DND-41 (cell line): ENCODE results near the gene BCL7B.
"Not testable (repeated sequence)": the region's sequence is repeated elsewhere in the genome, so short reads cannot be mapped to it uniquely, and the experiment has no call there.

Experiments
- ATAC-seq: fragments of 200-7000 bp; cut with Tn5 transposase; 3 replicates; pipeline ENCODE4 v1.9.1; 2021; ENCODE audit warnings: low read depth; ENCODE audit not compliant: insufficient read depth
- DNase-seq: peaks from one replicate; pipeline ENCODE4 v3.0.0-alpha.2; 2020
- H2AFZ ChIP-seq: 2 replicates; pipeline ENCODE4 v1.6.0; 2012; ENCODE audit warnings: low read depth, low read length
- H3K27ac ChIP-seq: 2 replicates; pipeline ENCODE4 v1.5.1; 2012; ENCODE audit warnings: low read length, inconsistent platforms
- H3K27me3 ChIP-seq: fragments of 200-600 bp; sonication (generic); 2 replicates; pipeline ENCODE4 v1.6.0; 2012; ENCODE audit warnings: low read length, mild to moderate bottlenecking, inconsistent platforms; ENCODE audit not compliant: insufficient read depth, poor library complexity
- H3K36me3 ChIP-seq: 2 replicates; pipeline ENCODE4 v1.5.1; 2012; ENCODE audit warnings: low read length, inconsistent platforms; ENCODE audit not compliant: insufficient read depth
- H3K4me1 ChIP-seq: 2 replicates; pipeline ENCODE4 v1.5.1; 2012; ENCODE audit warnings: mild to moderate bottlenecking, low read length; ENCODE audit not compliant: insufficient read depth
- H3K4me2 ChIP-seq: 2 replicates; pipeline ENCODE4 v1.6.0; 2012; ENCODE audit warnings: mild to moderate bottlenecking, moderate library complexity, low read length, inconsistent platforms; ENCODE audit not compliant: insufficient read depth
- H3K4me3 ChIP-seq, 2 experiments: fragments of 200-600 bp in 1 of 2; shearing (Covaris generic) in 1 of 2; 2 replicates each; pipeline ENCODE4 v1.5.1; 2012 to 2016; ENCODE audit warnings: inconsistent platforms in 2 of 2, low read length in 2 of 2, mild to moderate bottlenecking in 2 of 2, low read depth in 1 of 2, moderate library complexity in 1 of 2
- H3K79me2 ChIP-seq: 2 replicates; pipeline ENCODE4 v1.6.0; 2012; ENCODE audit warnings: low read length, inconsistent platforms; ENCODE audit not compliant: insufficient read depth
- H3K9ac ChIP-seq: 2 replicates; pipeline ENCODE4 v1.6.0; 2012; ENCODE audit warnings: low read depth, mild to moderate bottlenecking, inconsistent platforms, low read length, moderate library complexity
- H3K9me3 ChIP-seq: 2 replicates; pipeline ENCODE4 v1.5.1; 2012; ENCODE audit warnings: low read length, moderate library complexity, mild to moderate bottlenecking, inconsistent platforms; ENCODE audit not compliant: insufficient read depth, severe bottlenecking
- H4K20me1 ChIP-seq: 2 replicates; pipeline ENCODE4 v1.6.0; 2012; ENCODE audit warnings: low read length; ENCODE audit not compliant: insufficient read depth
- EZH2 ChIP-seq: IDR thresholded peaks from 3 replicates; pipeline ENCODE4 v1.6.1; 2012; ENCODE audit warnings: borderline replicate concordance, low read depth, mild to moderate bottlenecking, moderate library complexity, low read length, inconsistent platforms; ENCODE audit not compliant: severe bottlenecking
- TF ChIP-seq, protein P1 (sequence below): IDR thresholded peaks from 2 replicates; pipeline ENCODE4 v1.5.1; 2012; ENCODE audit warnings: borderline replicate concordance, low read length, moderate library complexity, mild to moderate bottlenecking; ENCODE audit not compliant: poor library complexity, severe bottlenecking; ENCODE audit errors: extremely low read depth

The BCL7B gene

DNA sequence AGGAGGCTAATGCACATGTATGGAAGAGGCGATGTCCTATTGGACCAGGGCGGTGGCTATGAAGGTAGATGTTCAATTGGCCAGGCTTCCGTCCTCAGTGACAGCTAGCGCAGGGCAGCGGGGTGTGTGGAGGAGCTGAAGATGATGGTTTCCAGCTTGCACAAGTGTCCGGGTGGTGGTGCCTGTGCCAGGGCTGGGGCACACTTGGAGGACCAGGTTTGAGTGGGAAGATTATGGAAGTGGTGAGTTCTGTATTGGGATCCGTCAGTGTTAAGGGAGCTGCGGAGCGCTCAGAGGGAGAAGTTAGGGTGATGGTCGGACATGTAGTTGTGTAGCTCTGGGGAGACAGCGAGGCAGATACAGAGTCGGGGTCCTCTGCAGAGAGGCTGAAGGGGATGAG, 29.4 kb upstream of the BCL7B start:
- TF ChIP-seq, protein P1, sequence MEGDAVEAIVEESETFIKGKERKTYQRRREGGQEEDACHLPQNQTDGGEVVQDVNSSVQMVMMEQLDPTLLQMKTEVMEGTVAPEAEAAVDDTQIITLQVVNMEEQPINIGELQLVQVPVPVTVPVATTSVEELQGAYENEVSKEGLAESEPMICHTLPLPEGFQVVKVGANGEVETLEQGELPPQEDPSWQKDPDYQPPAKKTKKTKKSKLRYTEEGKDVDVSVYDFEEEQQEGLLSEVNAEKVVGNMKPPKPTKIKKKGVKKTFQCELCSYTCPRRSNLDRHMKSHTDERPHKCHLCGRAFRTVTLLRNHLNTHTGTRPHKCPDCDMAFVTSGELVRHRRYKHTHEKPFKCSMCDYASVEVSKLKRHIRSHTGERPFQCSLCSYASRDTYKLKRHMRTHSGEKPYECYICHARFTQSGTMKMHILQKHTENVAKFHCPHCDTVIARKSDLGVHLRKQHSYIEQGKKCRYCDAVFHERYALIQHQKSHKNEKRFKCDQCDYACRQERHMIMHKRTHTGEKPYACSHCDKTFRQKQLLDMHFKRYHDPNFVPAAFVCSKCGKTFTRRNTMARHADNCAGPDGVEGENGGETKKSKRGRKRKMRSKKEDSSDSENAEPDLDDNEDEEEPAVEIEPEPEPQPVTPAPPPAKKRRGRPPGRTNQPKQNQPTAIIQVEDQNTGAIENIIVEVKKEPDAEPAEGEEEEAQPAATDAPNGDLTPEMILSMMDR = no peak
- TF ChIP-seq EZH2 = no peak
- no peak overlapping the region for H3K4me2 ChIP-seq
- no peaks in the 10 kb centered on the region for H3K4me1 ChIP-seq
- no peaks in the 10 kb centered on the region for H3K9me3 ChIP-seq
- DNase-seq (no peak), ATAC-seq (no peak; the same call in 2 of the 3 replicates)
- H3K9ac ChIP-seq = no peak overlapping the region
- H4K20me1 ChIP-seq = no peaks in the 10 kb centered on the region
- H2AFZ ChIP-seq = no peak overlapping the region
- H3K27me3 ChIP-seq = no peaks in the 10 kb centered on the region
- H3K4me3 ChIP-seq = no peak overlapping the region
- no peaks in the 10 kb centered on the region for H3K36me3 ChIP-seq
- no peak overlapping the region for H3K27ac ChIP-seq
- H3K79me2 ChIP-seq = no peaks in the 10 kb centered on the region

GRCh38 chr7:73585196-73585595, 27.7 kb upstream of the BCL7B start:
- Histone ChIP-seq H3K27ac (no peak overlapping the region), H2AFZ (no peak overlapping the region), H3K9me3 (no peaks in the 10 kb centered on the region), H4K20me1 (no peaks in the 10 kb centered on the region), H3K79me2 (no peaks in the 10 kb centered on the region), H3K4me1 (no peaks in the 10 kb centered on the region), H3K9ac (no peak overlapping the region), H3K27me3 (no peaks in the 10 kb centered on the region), H3K36me3 (no peaks in the 10 kb centered on the region), H3K4me3 (no peak overlapping the region), H3K4me2 (no peak overlapping the region)
- DNase-seq = no peak
- no peak for ATAC-seq
- no peak for TF ChIP-seq EZH2
- TF ChIP-seq, protein P1 = no peak

GRCh38 chr7:73582664-73583202, 25.2 kb upstream of the BCL7B start:
- H4K20me1 ChIP-seq = 0 out of 2 replicates have a peak, but pooled peaks cover 2% of the 10 kb centered on the region
- no peak overlapping the region for H3K27ac ChIP-seq
- ATAC-seq = no peak
- H3K9ac ChIP-seq = no peak overlapping the region
- peaks cover 6% of the 10 kb centered on the region for H3K79me2 ChIP-seq
- DNase-seq = no peak
- H3K27me3 ChIP-seq = no peaks in the 10 kb centered on the region
- no peaks in the 10 kb centered on the region for H3K9me3 ChIP-seq
- H3K4me1 ChIP-seq = peaks cover 11% of the 10 kb centered on the region
- peaks cover 5% of the 10 kb centered on the region; the same call in 1 of the 2 replicates for H3K36me3 ChIP-seq
- H2AFZ ChIP-seq = no peak overlapping the region
- TF ChIP-seq, protein P1 = no peak
- TF ChIP-seq EZH2 = no peak
- H3K4me2 ChIP-seq = no peak overlapping the region
- H3K4me3 ChIP-seq = no peak overlapping the region

DNA sequence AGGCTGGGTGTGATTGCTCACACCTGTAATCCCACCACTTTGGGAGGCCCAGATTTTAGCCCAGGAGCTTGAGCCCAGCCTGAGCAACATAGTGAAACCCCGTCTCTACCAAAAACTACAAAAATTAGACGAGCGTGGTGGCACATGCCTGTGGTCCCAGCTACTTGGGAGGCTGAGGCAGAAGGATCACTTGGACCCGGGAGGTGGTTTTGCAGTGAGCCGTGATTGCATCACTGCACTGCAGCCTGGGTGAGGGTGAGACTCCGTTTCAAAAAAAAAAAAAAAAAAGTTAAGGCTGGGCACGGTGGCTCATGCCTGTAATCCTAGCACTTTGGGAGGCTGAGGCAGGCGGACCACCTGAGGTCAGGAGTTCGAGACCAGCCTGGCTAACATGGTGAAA, 23.5 kb upstream of the BCL7B start:
- not testable (repeated sequence) for H3K4me3 ChIP-seq, H3K36me3 ChIP-seq, H3K27ac ChIP-seq, H3K9ac ChIP-seq, ATAC-seq, H3K4me2 ChIP-seq, H3K27me3 ChIP-seq, DNase-seq, H3K9me3 ChIP-seq, H2AFZ ChIP-seq, H4K20me1 ChIP-seq
- peaks cover 28% of the 10 kb centered on the region for H3K4me1 ChIP-seq
- H3K79me2 ChIP-seq = peaks cover 22% of the 10 kb centered on the region
